Testis (tissue), 3 donors: ENCODE data around the gene PRKAR1B. TPM values are rescaled to one million over a fixed set of nuclear protein-coding genes. Genes with fewer than 3 reads are reported as not detected.

Source experiments
- DNase-seq: peaks from one replicate; pipeline ENCODE4 v3.0.0-alpha.2; 2019
- H3K27ac ChIP-seq, 2 donors: fragments of 200-600 bp; sonication (generic); one replicate each; pipeline ENCODE4 v1.5.1; 2019
- H3K27me3 ChIP-seq: fragments of 200-600 bp; sonication (generic); one replicate; pipeline ENCODE4 v1.5.1; 2019
- H3K36me3 ChIP-seq: fragments of 200-600 bp; sonication (generic); one replicate; pipeline ENCODE4 v1.5.1; 2017; ENCODE audit warnings: low read depth; ENCODE audit errors: missing control alignments
- H3K4me1 ChIP-seq: fragments of 200-600 bp; sonication (generic); one replicate; pipeline ENCODE4 v1.5.1; 2019
- H3K4me3 ChIP-seq, 2 donors: fragments of 200-600 bp; sonication (generic); one replicate each; pipeline ENCODE4 v1.5.1; 2017 to 2019
- H3K9me3 ChIP-seq: fragments of 200-600 bp; sonication (generic); one replicate; pipeline ENCODE4 v1.5.1; 2017
- CTCF ChIP-seq, 3 experiments: fragments of 450-650 bp in 2 of 3; fragments of 200-600 bp in 1 of 3; sonication (generic) in 1 of 3; IDR thresholded peaks; one replicate each; pipeline ENCODE4 v1.5.1; 2016 to 2019; ENCODE audit warnings: antibody characterized with exemption in 3 of 3, mild to moderate bottlenecking in 2 of 3, moderate library complexity in 1 of 3
- POLR2A ChIP-seq: fragments of 450-650 bp; IDR thresholded peaks from one replicate; pipeline ENCODE4 v1.6.1; 2017; ENCODE audit warnings: antibody characterized with exemption, mild to moderate bottlenecking, moderate library complexity
- WGBS, 2 donors: methylation state at CpG; one replicate each; pipeline ENCODE4 v1.1.5; 2018; 5-methylcytosine and 5-hydroxymethylcytosine counted together
- intact Hi-C: fragments of 100-400 bp; cut with DNase I; formaldehyde crosslinking; loops from one replicate; pipeline ENCODE4 v1.15.1; 2023; ENCODE audit warnings: low total_unique reads
- polyA plus RNA-seq: library from polyadenylated mRNA; stranded (reverse); fragments of 350-450 nt; fragmentation: Illumina TruSeq; extraction: RNeasy Lipid Tissue Mini Kit (QIAGEN cat#74804); gene quantifications from one replicate; pipeline ENCODE4 v1.2.3, GENCODE V29; 2014; ENCODE audit warnings: low read depth, low replicate concordance; ENCODE audit not compliant: insufficient read depth
- total RNA-seq, 2 donors: library from RNA; depleted of rRNA; stranded (reverse); fragments of >200 nt; gene quantifications; one replicate each; pipeline ENCODE4 v1.2.3, GENCODE V29; 2016

Gene PRKAR1B
- total and polyA plus RNA-seq, 3 donors from 2014 or later = 27.8 to 35.7 (median 31.3) TPM

GRCh38 chr7:505171-505570 lies 221.9 kb downstream of the PRKAR1B start:
- no peak for DNase-seq
- Histone ChIP-seq H3K4me3 (no peak overlapping the region), H3K27me3 (no peaks in the 10 kb centered on the region), H3K9me3 (no peaks in the 10 kb centered on the region), H3K36me3 (no peaks in the 10 kb centered on the region), H3K4me1 (no peaks in the 10 kb centered on the region), H3K27ac (no peak overlapping the region)
- intact Hi-C loops = no loop called here
- WGBS, 2 donors = 88 to 91% methylated on average over 14 to 16 of the region's 16 CpGs
- TF ChIP-seq POLR2A (no peak), CTCF (IDR thresholded peaks at IDR 0.05) (no peak)

GRCh38 chr7:504221-505111 lies 222.6 kb downstream of the PRKAR1B start:
- Histone ChIP-seq H3K4me1 (no peaks in the 10 kb centered on the region), H3K4me3 (no peak overlapping the region), H3K36me3 (no peaks in the 10 kb centered on the region), H3K27ac (no peak overlapping the region), H3K9me3 (no peaks in the 10 kb centered on the region), H3K27me3 (no peaks in the 10 kb centered on the region)
- TF ChIP-seq POLR2A = no peak
- no peak for TF ChIP-seq CTCF (IDR thresholded peaks at IDR 0.05)
- WGBS, 2 donors = 88 to 95% methylated on average over 18 to 34 of the region's 34 CpGs
- no peak for DNase-seq
- intact Hi-C loops = no loop called here

GRCh38 chr7:503575-504111 lies 223.4 kb downstream of the PRKAR1B start:
- H3K27ac ChIP-seq = no peak overlapping the region
- DNase-seq = no peak
- no peaks in the 10 kb centered on the region for H3K27me3 ChIP-seq
- intact Hi-C loops = no loop called here
- no peaks in the 10 kb centered on the region for H3K9me3 ChIP-seq
- WGBS, 2 donors = 93 to 94% methylated on average over 10 to 20 of the region's 20 CpGs
- no peak overlapping the region for H3K4me3 ChIP-seq
- no peaks in the 10 kb centered on the region for H3K36me3 ChIP-seq
- H3K4me1 ChIP-seq = no peaks in the 10 kb centered on the region
- TF ChIP-seq POLR2A = no peak
- no peak for TF ChIP-seq CTCF (IDR thresholded peaks at IDR 0.05)

- H3K4me1 ChIP-seq = no peaks in the 10 kb centered on the region
- no peak overlapping the region for H3K4me3 ChIP-seq
- H3K9me3 ChIP-seq = no peaks in the 10 kb centered on the region
- TF ChIP-seq POLR2A (no peak), CTCF (IDR thresholded peaks at IDR 0.05) (no peak)
- H3K27me3 ChIP-seq = no peaks in the 10 kb centered on the region
- no peak overlapping the region for H3K27ac ChIP-seq
- H3K36me3 ChIP-seq = no peaks in the 10 kb centered on the region
- intact Hi-C loops = no loop called here
- WGBS, 2 donors = 67 to 93% methylated on average over 1 to 13 of the region's 13 CpGs
- no peak for DNase-seq
These were observed 224.8 kb downstream of the PRKAR1B start for GRCh38 chr7:502296-502695.
